GM18858 (cell line): ENCODE measurements around the gene USP26.
"Not testable (repeated sequence)": the region's sequence is repeated elsewhere in the genome, so short reads cannot be mapped to it uniquely, and the experiment has no call there.

ENCODE experiments used
- ATAC-seq: cut with Tn5 transposase; IDR thresholded peaks from one replicate; pipeline ENCODE4 v1.9.1; 2021; ENCODE audit not compliant: unreplicated experiment

USP26 gene

GRCh38 chrX:133097031-133097430 lies at the start of gene USP26:
Gene USP26, minus strand, starts transcription at chrX:133097109. Its CDS starts 68,889 bp downstream, at chrX:133028220.
- no peak for ATAC-seq

- ATAC-seq, result no peak
These were observed 37.4 kb upstream of the USP26 start for GRCh38 chrX:133134282-133134681.

GRCh38 chrX:133120406-133120805 lies 23.5 kb upstream of the USP26 start:
- no peak for ATAC-seq

DNA sequence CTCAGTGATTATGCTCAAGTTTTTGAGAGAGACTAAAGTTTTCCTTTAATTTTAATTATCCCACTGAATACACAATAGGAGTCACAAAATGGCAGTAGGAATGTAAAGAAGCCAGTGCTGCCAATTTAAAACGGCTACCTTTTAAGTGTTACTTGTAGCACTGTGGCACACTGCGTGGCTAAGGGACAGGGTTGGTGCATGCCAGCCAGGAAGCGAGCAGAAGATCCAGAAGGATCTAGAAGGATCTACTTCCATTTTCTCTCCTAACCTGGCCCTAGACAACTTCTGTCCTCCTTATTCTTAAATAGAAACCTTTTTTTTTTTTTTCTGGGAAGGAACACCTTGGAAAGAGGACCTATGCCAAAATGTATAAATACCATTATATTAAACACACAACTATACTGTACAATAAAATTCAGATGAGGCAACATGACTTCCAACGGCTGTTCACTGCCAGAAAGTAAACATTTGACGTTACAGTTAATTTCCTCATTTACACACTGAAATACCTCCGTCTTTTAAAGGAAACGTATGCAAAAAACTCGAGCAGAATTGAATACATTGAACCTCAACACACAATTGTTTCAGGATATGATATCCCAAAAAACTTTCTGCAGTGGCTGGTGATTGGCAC lies 2.7 kb downstream of the USP26 start:
- ATAC-seq, result no peak

DNA sequence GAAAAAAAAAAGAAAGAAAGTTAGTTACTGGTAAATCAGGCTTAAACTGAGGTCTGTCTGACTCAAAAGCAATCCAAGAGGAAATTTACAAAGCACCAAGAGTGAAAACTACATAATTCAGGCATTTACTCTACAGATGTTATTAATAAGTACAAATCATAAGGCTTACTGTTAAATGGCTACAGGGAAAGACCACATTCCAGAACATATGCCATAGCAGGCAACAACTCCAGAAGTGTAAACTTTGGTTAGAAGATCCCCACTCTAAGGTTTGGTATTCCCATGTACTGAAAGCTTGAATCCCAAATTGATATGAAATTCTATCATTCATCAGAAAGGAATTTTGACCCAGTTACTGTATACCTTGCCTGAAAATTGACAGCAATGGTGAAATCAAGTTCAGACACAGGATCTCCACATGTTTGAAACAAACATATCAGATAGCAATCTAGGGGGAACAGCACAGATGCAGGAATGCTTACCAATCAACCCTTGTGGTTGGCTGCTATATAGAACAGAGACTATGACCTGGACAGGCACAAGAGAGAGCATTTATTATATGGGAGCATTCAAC lies 6.6 kb downstream of the USP26 start:
- ATAC-seq, result no peak

DNA sequence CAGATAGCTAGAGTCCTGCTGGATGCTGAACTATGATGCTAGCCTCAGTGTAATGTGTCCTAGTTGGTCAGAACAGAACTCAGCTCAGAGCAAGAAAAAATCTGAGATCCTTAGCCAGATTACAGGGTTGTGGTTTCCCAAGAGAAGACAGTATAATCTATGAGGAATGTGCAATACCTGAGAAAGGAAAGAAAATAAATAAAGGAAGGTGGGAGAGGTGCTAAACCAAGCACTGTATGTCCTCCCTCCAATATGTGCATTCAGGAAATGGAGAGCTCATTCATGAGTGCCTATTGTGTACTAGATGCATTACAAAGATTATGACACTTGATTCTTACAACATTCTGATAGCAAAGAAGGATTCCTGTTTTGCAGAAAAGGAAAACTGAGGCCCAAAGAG lies 7.5 kb downstream of the USP26 start:
- no peak for ATAC-seq

DNA sequence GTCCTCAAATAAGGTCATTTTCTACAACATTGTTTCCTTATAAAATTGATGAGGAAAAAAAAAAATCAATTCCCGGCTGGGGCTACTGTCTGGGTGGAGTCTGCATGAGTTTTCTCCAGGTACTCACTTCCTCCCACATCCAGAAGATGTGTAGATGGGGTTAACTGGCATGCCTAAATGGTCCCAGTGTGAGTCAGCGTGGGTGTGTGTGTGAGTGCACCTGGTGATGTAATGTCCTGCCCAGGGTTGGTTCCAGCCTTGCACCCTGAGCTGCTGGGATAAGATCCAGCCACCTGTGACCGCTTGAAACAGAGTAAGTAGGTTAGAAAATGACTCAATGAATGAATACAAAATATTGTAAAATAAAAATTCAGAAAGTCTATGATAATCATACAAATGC lies 11.1 kb downstream of the USP26 start:
- no peak for ATAC-seq

GRCh38 chrX:133085056-133085455 lies 11.9 kb downstream of the USP26 start:
- ATAC-seq, result not testable (repeated sequence)

DNA sequence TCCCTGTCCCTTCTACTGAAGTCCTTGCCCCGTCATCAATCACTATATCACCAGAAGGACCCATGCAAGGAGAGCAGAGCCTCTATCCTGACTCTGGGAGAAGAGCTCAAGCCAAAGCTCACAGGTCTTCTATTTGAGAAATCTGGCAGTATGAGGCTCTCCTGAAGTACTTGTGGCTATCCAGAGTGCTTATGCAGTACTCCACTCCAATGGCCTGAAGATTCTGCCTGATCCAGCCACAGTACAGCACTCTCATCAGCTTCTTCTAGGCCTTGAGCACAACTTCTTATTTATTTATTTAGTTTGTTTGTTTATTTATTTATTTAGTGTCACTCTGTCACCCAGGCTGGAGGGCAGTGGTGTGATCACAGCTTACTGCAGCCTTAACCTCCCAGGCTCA lies 13.0 kb downstream of the USP26 start:
- no peak for ATAC-seq

DNA sequence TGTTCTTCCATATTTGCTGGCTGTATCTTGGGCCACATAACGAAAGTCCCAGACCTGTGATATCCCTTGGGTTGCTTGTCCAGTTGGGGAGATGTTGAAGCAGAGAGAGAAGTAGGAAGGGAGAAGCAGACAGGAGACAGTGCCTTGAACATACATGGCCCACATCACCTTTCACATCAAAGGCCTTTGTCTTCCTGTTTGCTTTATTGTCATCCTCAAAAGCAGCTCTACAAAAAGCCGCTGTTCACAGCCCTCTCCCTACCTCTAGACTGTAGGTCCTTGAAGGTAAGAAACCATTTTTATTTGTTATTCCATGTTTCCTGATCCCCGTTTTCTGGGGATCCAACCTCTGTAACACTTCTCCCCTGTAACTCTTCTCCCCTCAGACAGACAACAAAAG lies 14.9 kb downstream of the USP26 start:
- no peak for ATAC-seq

DNA sequence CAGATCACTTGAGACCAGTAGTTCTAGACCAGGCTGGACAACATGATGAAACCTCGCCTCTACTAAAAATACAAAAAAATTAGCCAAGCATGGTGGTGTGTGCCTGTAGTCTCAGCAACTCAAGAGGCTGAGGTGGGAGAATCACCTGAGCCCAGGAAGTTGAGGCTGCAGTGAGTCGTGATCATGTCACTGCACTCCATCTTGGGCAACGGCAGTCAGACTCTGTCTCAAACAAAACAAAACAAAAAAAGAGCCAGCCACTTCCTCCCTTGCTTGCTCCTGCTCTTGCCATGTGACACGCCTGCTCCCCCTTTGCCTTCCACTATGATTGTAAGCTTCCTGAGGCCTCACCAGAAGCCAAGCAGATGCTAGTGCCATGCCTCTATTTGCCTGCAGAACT lies 19.1 kb downstream of the USP26 start:
- not testable (repeated sequence) for ATAC-seq

DNA sequence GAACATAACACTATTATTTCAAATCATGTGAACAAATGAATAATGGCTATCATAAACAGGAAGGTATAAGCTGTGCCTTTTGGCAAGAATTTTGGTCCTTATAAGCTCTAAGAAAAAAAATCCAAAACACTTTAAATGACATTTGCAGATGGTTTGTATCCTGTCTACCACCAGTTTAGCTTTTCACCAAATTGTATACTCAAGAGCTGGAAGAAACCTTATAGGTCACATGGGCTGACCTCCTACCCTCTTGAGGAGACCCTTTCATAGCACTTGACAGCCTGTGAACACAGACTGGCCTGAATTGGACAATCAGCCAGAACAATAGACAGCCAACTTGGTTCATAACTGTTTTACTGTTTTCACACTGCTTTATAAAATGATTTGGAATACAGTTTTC lies 24.3 kb downstream of the USP26 start:
- no peak for ATAC-seq

DNA sequence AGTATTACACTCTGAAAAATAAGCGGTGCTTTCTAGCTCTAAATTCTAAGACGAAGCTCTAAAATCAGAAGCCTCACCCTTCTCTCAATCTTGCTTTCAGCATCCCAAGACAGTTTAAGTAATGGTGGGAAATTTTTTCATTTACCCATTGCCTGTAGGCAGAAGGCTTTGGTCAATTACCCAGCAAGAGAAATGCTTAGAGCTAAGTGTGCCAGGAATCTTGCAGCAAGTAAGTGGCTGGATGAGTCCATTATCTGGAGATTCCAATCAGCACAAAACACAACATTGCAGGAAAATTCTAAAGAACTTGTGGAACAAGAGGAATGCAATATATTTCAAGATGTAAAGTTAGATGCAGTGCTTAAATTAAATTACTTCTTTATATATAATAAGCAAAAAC lies 28.4 kb downstream of the USP26 start:
- ATAC-seq, result no peak

DNA sequence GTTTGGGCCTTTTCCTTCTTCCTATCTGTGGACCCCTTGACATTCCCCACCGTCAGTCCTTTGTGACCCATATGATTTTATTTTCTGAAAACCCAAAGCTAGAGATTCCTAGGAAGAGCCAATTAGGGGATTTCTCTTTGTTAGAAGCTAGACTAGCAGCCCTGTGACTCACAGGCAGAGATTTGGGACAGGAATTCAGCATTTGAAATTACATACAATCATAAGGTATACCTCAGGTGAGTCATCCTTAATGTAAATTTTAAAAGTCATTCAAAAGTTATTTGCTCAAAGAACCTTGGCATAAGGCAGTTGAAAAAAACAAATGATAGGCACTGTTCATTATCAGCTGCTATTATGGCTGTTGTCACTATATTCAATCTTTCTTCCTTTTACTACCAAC lies 40.6 kb downstream of the USP26 start:
- no peak for ATAC-seq

- ATAC-seq, result no peak
These were observed 42.0 kb downstream of the USP26 start for GRCh38 chrX:133054761-133055405.

GRCh38 chrX:133053861-133054598 lies 42.9 kb downstream of the USP26 start:
- ATAC-seq, result no peak

DNA sequence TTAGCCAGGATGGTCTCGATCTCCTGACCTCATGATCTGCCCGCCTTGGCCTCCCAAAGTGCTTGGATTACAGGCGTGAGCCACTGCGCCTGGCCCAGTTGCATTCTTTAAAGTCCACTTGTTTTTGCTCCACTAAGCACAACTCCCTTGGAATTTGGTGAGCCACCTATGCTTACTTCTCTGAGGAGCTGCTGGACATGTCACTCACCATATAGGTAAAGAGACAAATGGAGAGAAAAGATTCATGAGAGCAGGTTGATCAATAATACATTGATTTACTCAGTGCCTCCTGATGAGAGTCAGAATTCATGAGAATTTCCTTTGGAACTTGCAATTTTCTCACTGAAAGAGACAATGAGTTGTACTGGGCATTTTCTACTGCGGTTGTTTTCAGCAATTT lies 48.2 kb downstream of the USP26 start:
- no peak for ATAC-seq

DNA sequence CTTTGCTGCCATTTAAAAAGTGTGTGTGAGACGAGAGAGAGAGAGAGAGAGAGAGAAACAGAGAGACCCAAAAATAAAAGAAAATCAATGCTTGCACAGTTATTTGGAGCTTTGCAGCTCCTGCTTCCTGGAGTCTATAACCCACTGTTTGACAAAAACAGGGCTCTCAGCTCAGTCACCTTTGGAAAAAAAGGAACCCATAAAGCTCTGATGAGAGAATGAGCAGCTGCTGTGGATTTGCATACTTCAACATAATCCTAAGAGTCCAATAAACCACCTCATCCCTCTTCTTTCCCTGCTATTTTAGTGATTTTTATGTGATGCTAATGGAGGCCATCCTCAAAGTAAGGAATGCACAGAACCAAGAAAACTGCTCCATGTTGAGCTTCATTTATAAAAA lies 50.3 kb downstream of the USP26 start:
- ATAC-seq, result no peak

GRCh38 chrX:133045986-133046385 lies 50.9 kb downstream of the USP26 start:
- no peak for ATAC-seq

DNA sequence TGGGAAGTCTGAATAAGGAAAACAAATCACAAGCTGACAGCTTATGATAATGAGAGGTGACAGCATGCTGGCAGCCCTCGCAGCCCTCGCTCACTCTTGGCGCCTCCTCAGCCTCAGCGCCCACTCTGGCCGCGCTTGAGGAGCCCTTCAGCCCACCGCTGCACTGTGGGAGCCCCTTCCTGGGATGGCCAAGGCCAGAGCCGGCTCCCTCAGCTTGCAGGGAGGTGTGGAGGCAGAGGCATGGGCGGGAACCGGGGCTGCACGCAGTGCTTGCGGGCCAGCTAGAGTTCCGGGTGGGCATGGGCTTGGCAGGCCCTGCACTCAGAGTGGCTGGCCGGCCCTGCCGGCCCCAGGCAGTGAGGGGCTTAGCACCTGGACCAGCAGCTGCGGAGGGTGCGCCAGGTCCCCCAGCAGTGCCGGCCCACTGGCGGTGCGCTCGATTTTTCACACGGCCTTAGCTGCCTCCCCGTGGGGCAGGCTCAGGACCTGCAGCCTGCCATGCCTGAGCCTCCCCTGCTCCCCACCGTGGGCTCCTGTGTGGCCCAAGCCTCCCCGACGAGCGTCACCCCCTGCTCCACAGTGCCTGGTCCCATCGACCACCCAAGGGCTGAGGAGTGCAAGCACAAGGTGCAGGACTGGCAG lies 52.6 kb downstream of the USP26 start:
- not testable (repeated sequence) for ATAC-seq

- ATAC-seq, result no peak
These were observed 54.6 kb downstream of the USP26 start for GRCh38 chrX:133042260-133042659.
